H1 (cell line): ENCODE data around the gene SORL1-AS1.

Source experiments
- CTCF ChIA-PET: fragments of 300-600 bp; sonication (Branson Sonifier 250); formaldehyde crosslinking; loops from one replicate; lab custom pipeline; 2021; ENCODE audit not compliant: partially characterized antibody; lab: Charles Lee
- POLR2A ChIA-PET: fragments of 300-600 bp; sonication (Branson Sonifier 250); formaldehyde crosslinking; loops from one replicate; lab custom pipeline; 2021; ENCODE audit warnings: inconsistent platforms; ENCODE audit not compliant: partially characterized antibody; lab: Charles Lee
- DNase-seq, 2 experiments: peaks; one replicate each; pipeline versions ENCODE4 v3.0.0 to v3.0.0-alpha.2; 2010 to 2022; ENCODE audit warnings: low spot score in 2 of 2, low read depth in 1 of 2, mixed read lengths in 1 of 2
- FAIRE-seq: peaks from 2 replicates; lab custom pipeline; 2011; peaks lifted over from hg19 to GRCh38; lab: Jason Lieb, UNC
- H2AFZ ChIP-seq: 2 replicates; pipeline ENCODE4 v1.8.1; 2012; ENCODE audit warnings: low read length, inconsistent platforms
- H2AK5ac ChIP-seq: 2 replicates; pipeline ENCODE4 v1.6.1; 2013; ENCODE audit warnings: low read depth, low read length
- H2BK120ac ChIP-seq: replicated peaks from 2 replicates; pipeline ENCODE3; 2013; ENCODE audit warnings: low read depth, low read length, inconsistent platforms
- H2BK12ac ChIP-seq: 2 replicates; pipeline ENCODE4 v1.6.1; 2013; ENCODE audit warnings: low read depth, low read length
- H2BK15ac ChIP-seq: 2 replicates; pipeline ENCODE4 v1.6.1; 2013; ENCODE audit warnings: low read length
- H2BK20ac ChIP-seq: 2 replicates; pipeline ENCODE4 v1.6.1; 2013; ENCODE audit warnings: low read length
- H2BK5ac ChIP-seq: 2 replicates; pipeline ENCODE4 v1.6.1; 2013; ENCODE audit warnings: low read depth, low read length
- H3K14ac ChIP-seq: 2 replicates; pipeline ENCODE4 v1.6.1; 2013; ENCODE audit warnings: inconsistent platforms; ENCODE audit not compliant: insufficient read length
- H3K18ac ChIP-seq: 2 replicates; pipeline ENCODE4 v1.6.1; 2013; ENCODE audit warnings: low read length; ENCODE audit errors: extremely low read depth
- H3K23ac ChIP-seq: 2 replicates; pipeline ENCODE4 v1.6.1; 2013; ENCODE audit warnings: inconsistent platforms; ENCODE audit not compliant: insufficient read length
- H3K23me2 ChIP-seq: 2 replicates; pipeline ENCODE4 v1.6.1; 2013; ENCODE audit warnings: low read depth, low read length
- H3K27ac ChIP-seq: 2 replicates; pipeline ENCODE4 v1.6.1; 2011; ENCODE audit warnings: low read depth, low read length, inconsistent platforms
- H3K27me3 ChIP-seq, 4 experiments: replicated peaks in 1 of 4; 1 replicate in 1 of 4; 2 replicates in 3 of 4; pipeline versions ENCODE4 v1.6.1 to v1.8.1; 2011 to 2013; ENCODE audit warnings: low read length in 3 of 4, mild to moderate bottlenecking in 3 of 4, inconsistent platforms in 2 of 4, mixed read lengths in 2 of 4, moderate library complexity in 1 of 4; ENCODE audit not compliant: control insufficient read depth in 3 of 4, insufficient read depth in 3 of 4; ENCODE audit errors: extremely low read depth in 1 of 4
- H3K36me3 ChIP-seq, 4 experiments: 2 replicates each; pipeline versions ENCODE4 v1.6.1 to v1.8.1; 2011 to 2013; ENCODE audit warnings: mild to moderate bottlenecking in 4 of 4, low read length in 3 of 4, moderate library complexity in 2 of 4, control low read depth in 1 of 4, inconsistent platforms in 1 of 4; ENCODE audit not compliant: insufficient read depth in 4 of 4, control insufficient read depth in 2 of 4
- H3K4ac ChIP-seq: replicated peaks from 2 replicates; pipeline ENCODE3; 2013; ENCODE audit warnings: low read length, low read depth, mixed read lengths, inconsistent platforms; ENCODE audit not compliant: insufficient read length
- H3K4me1 ChIP-seq, 4 experiments: replicated peaks in 1 of 4; 1 replicate in 1 of 4; 2 replicates in 3 of 4; pipeline versions ENCODE4 v1.6.1 to v1.8.1; 2011 to 2013; ENCODE audit warnings: low read length in 3 of 4, inconsistent platforms in 2 of 4, mixed read lengths in 1 of 4; ENCODE audit not compliant: insufficient read depth in 4 of 4, control insufficient read depth in 3 of 4
- H3K4me2 ChIP-seq, 2 experiments: 2 replicates each; pipeline versions ENCODE4 v1.6.1 to v1.8.1; 2011 to 2013; ENCODE audit warnings: low read depth in 2 of 2, low read length in 2 of 2, control low read depth in 1 of 2, inconsistent platforms in 1 of 2, mild to moderate bottlenecking in 1 of 2; ENCODE audit not compliant: insufficient read depth in 1 of 2
- H3K4me3 ChIP-seq, 4 experiments: fragments of 200-600, 300-600 bp in 1 of 4; sonication (generic), shearing (Covaris generic), sonication (Bioruptor Twin) in 1 of 4; 2 replicates each; pipeline versions ENCODE4 v1.5.1 to v1.8.1; 2011 to 2016; ENCODE audit warnings: low read length in 4 of 4, low read depth in 3 of 4, control low read depth in 2 of 4, inconsistent platforms in 2 of 4, mild to moderate bottlenecking in 2 of 4, mixed read lengths in 1 of 4, moderate library complexity in 1 of 4; ENCODE audit not compliant: insufficient read depth in 2 of 4; ENCODE audit errors: extremely low read depth in 1 of 4
- H3K56ac ChIP-seq: replicated peaks from 2 replicates; pipeline ENCODE3; 2013; ENCODE audit warnings: low read depth, mild to moderate bottlenecking, mixed read lengths, low read length, inconsistent platforms; ENCODE audit not compliant: insufficient read length
- H3K79me1 ChIP-seq: 2 replicates; pipeline ENCODE4 v1.6.1; 2013; ENCODE audit warnings: low read depth, low read length, control low read depth
- H3K79me2 ChIP-seq, 2 experiments: 2 replicates each; pipeline versions ENCODE4 v1.6.1 to v1.8.1; 2012 to 2013; ENCODE audit warnings: low read length in 2 of 2, mild to moderate bottlenecking in 2 of 2, inconsistent platforms in 1 of 2; ENCODE audit not compliant: insufficient read depth in 2 of 2, control insufficient read depth in 1 of 2
- H3K9ac ChIP-seq, 4 experiments: replicated peaks in 1 of 4; 1 replicate in 1 of 4; 2 replicates in 3 of 4; pipeline versions ENCODE4 v1.6.1 to v1.8.1; 2011 to 2013; ENCODE audit warnings: low read depth in 3 of 4, low read length in 3 of 4, control low read depth in 2 of 4, mild to moderate bottlenecking in 2 of 4, moderate library complexity in 2 of 4, inconsistent platforms in 1 of 4; ENCODE audit errors: extremely low read depth in 1 of 4
- H3K9me3 ChIP-seq, 2 experiments: 2 replicates each; pipeline versions ENCODE4 v1.6.1 to v1.8.1; 2012 to 2013; ENCODE audit warnings: mild to moderate bottlenecking in 2 of 2, moderate library complexity in 2 of 2, control low read depth in 1 of 2, inconsistent platforms in 1 of 2, low read depth in 1 of 2, low read length in 1 of 2, mixed read lengths in 1 of 2; ENCODE audit not compliant: insufficient read depth in 2 of 2
- H4K20me1 ChIP-seq, 2 experiments: replicated peaks in 1 of 2; 2 replicates each; pipeline versions ENCODE3 to v1.8.1; 2011 to 2013; ENCODE audit warnings: inconsistent platforms in 2 of 2, low read length in 2 of 2, mild to moderate bottlenecking in 1 of 2; ENCODE audit not compliant: insufficient read depth in 2 of 2, control insufficient read depth in 1 of 2
- H4K5ac ChIP-seq: 2 replicates; pipeline ENCODE4 v1.6.1; 2013; ENCODE audit warnings: low read length, low read depth, mixed read lengths, inconsistent platforms; ENCODE audit not compliant: insufficient read length
- H4K8ac ChIP-seq: 2 replicates; pipeline ENCODE4 v1.8.0; 2013; ENCODE audit warnings: mild to moderate bottlenecking, moderate library complexity, low read length, inconsistent platforms; ENCODE audit not compliant: insufficient read depth; ENCODE audit errors: extremely low read depth
- H4K91ac ChIP-seq: replicated peaks from 2 replicates; pipeline ENCODE3; 2013; ENCODE audit warnings: low read length, mixed read lengths, inconsistent platforms; ENCODE audit not compliant: insufficient read length
- CHD2 ChIP-seq: IDR thresholded peaks from 2 replicates; pipeline ENCODE4 v1.6.1; 2012; ENCODE audit warnings: low read length, improper control_type of control experiment
- EP300 ChIP-seq, 2 experiments: IDR thresholded peaks; 1 replicate in 1 of 2; 2 replicates in 1 of 2; pipeline ENCODE4 v1.6.1; 2011 to 2012; ENCODE audit warnings: low read depth in 2 of 2, low read length in 2 of 2, mild to moderate bottlenecking in 2 of 2, borderline replicate concordance in 1 of 2, inconsistent platforms in 1 of 2, moderate library complexity in 1 of 2
- HDAC6 ChIP-seq: IDR thresholded peaks from one replicate; pipeline ENCODE4 v1.7.1; 2012; ENCODE audit warnings: low read depth, mild to moderate bottlenecking, inconsistent platforms, low read length, moderate library complexity
- NANOG ChIP-seq: IDR thresholded peaks from 2 replicates; pipeline ENCODE4 v1.6.1; 2011; ENCODE audit warnings: low read length, low read depth, mild to moderate bottlenecking, inconsistent platforms; ENCODE audit not compliant: insufficient read depth, poor library complexity, severe bottlenecking
- NRF1 ChIP-seq: IDR thresholded peaks from 2 replicates; pipeline ENCODE4 v1.6.1; 2011; ENCODE audit warnings: mild to moderate bottlenecking, low read depth, low read length, improper control_type of control experiment
- SIX5 ChIP-seq: IDR thresholded peaks from 2 replicates; pipeline ENCODE4 v1.6.1; 2011; ENCODE audit warnings: mild to moderate bottlenecking, low read depth, low read length
- TEAD4 ChIP-seq: IDR thresholded peaks from 2 replicates; pipeline ENCODE4 v1.6.1; 2012; ENCODE audit warnings: low read depth, low read length, inconsistent platforms, mixed read lengths
- WGBS, 2 experiments: shearing (Covaris generic) in 1 of 2; methylation state at CpG; one replicate each; pipeline versions ENCODE4 v1.1.6 to v1.1.7; 2013 to 2015; ENCODE audit warnings: low lambda C conversion rate in 2 of 2, mixed read lengths in 2 of 2, inconsistent platforms in 1 of 2, low coverage in 1 of 2, missing lambda C conversion rate in 1 of 2; ENCODE audit not compliant: insufficient replicate concordance in 2 of 2, insufficient coverage in 1 of 2, insufficient read length in 1 of 2; ENCODE audit errors: extremely low coverage in 1 of 2, missing lambda C conversion rate in 1 of 2; 5-methylcytosine and 5-hydroxymethylcytosine counted together
- TF ChIP-seq, protein P1 (sequence below): IDR thresholded peaks from 2 replicates; pipeline ENCODE4 v1.6.1; 2011; ENCODE audit warnings: low read depth, mild to moderate bottlenecking, low read length; ENCODE audit not compliant: insufficient read depth
- TF ChIP-seq, protein P2 (sequence below), 3 experiments: IDR thresholded peaks; 1 replicate in 2 of 3; 2 replicates in 1 of 3; pipeline versions ENCODE4 v1.5.1 to v1.6.1; 2011; ENCODE audit warnings: low read length in 3 of 3, mild to moderate bottlenecking in 3 of 3, inconsistent platforms in 2 of 3, low read depth in 1 of 3, moderate library complexity in 1 of 3; ENCODE audit not compliant: insufficient read depth in 1 of 3; ENCODE audit errors: control extremely low read depth in 1 of 3

The SORL1-AS1 gene

DNA sequence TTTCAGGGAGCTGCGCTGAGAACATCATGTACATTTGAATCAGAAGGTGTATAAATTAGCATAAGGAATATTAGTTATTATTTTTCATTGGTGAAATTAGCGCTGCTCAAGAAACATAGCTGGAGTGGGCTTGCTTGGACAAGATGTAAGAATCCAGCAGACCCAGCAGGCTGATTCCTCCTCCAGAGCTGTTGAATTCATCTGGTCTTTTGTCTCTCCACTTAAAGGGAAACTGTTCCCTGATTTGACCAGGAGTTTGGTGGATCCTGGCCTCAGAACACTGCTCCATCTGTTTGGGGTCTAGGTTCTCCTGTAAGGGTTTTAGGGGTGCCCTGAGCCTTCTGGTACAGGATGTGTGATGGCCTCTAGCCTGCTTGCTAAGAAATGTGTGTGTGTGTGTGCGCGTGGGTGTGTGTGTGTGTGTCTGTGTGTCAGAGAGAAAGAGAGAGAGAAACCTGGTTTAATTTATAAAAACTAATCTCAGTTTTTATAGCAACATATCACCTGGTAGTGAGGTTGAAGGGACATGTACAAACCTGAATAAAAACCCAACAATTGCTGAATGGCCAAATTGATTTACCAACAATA lies 9.0 kb downstream of the SORL1-AS1 start:
- Histone ChIP-seq H3K9ac (no peak overlapping the region), H3K4me2 (no peak overlapping the region), H2BK20ac (no peak overlapping the region), H3K79me2 (no peaks in the 10 kb centered on the region), H4K5ac (no peak overlapping the region), H2AFZ (no peak overlapping the region), H3K36me3 (no peaks in the 10 kb centered on the region), H3K18ac (no peak overlapping the region), H3K23ac (no peak overlapping the region), H2AK5ac (no peak overlapping the region), H3K4me3 (no peak overlapping the region), H3K4ac (no peak overlapping the region), H4K91ac (peak overlapping the region; percentile 61), H2BK12ac (no peak overlapping the region), H4K20me1 (no peaks in the 10 kb centered on the region), H3K9me3 (no peaks in the 10 kb centered on the region), H2BK120ac (no peak overlapping the region), H2BK15ac (no peak overlapping the region), H3K14ac (no peak overlapping the region), H3K4me1 (peaks cover 0 to 12% (median 4%) of the 10 kb centered on the region in 4 experiments; a peak in 6 of 7 replicates), H3K27ac (no peak overlapping the region), H3K79me1 (no peaks in the 10 kb centered on the region), H3K27me3 (no peaks in the 10 kb centered on the region), H3K23me2 (no peaks in the 10 kb centered on the region), H3K56ac (no peak overlapping the region), H4K8ac (no peak overlapping the region), H2BK5ac (no peak overlapping the region)
- FAIRE-seq = no peak
- WGBS, 2 experiments = 98% methylated on average over 4 of the region's 4 CpGs; no CpG with 5 or more reads in 1 of the 2 experiments
- POLR2A ChIA-PET = no interaction called here
- CTCF ChIA-PET = interaction anchor here (0.6 to 4.2 kb wide), 11 partner anchors 8 to 149 kb away, joined by 3 to 18 read pairs (median 3); partner anchors contain the start of genes SORL1 and SORL1-AS1
- DNase-seq = no peak
- TF ChIP-seq, protein P1, sequence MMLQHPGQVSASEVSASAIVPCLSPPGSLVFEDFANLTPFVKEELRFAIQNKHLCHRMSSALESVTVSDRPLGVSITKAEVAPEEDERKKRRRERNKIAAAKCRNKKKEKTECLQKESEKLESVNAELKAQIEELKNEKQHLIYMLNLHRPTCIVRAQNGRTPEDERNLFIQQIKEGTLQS = no peak
- TF ChIP-seq, protein P2, sequence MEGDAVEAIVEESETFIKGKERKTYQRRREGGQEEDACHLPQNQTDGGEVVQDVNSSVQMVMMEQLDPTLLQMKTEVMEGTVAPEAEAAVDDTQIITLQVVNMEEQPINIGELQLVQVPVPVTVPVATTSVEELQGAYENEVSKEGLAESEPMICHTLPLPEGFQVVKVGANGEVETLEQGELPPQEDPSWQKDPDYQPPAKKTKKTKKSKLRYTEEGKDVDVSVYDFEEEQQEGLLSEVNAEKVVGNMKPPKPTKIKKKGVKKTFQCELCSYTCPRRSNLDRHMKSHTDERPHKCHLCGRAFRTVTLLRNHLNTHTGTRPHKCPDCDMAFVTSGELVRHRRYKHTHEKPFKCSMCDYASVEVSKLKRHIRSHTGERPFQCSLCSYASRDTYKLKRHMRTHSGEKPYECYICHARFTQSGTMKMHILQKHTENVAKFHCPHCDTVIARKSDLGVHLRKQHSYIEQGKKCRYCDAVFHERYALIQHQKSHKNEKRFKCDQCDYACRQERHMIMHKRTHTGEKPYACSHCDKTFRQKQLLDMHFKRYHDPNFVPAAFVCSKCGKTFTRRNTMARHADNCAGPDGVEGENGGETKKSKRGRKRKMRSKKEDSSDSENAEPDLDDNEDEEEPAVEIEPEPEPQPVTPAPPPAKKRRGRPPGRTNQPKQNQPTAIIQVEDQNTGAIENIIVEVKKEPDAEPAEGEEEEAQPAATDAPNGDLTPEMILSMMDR (IDR thresholded peaks at IDR 0.05; ENCODE audit: control extremely low read depth in 1 of 3, insufficient read depth in 1 of 3, low read depth in 1 of 3, low read length in 3 of 3) = no peak
- TF ChIP-seq NANOG = no peak
- no peak for TF ChIP-seq SIX5
- TF ChIP-seq HDAC6 = no peak
- TF ChIP-seq TEAD4 = no peak
- no peak for TF ChIP-seq EP300 (IDR thresholded peaks at IDR 0.05; ENCODE audit: borderline replicate concordance in 1 of 2, low read depth in 2 of 2, low read length in 2 of 2)
- no peak for TF ChIP-seq NRF1
- TF ChIP-seq CHD2 = no peak
